T-helper 2 cell treated with Interferon-gamma antibody and Interleukin-4, amounts not matched to agents 5 μg/mL and 100 μg/mL, for 36 hours (primary cell): ENCODE measurements around the gene GPR143.
A peak's percentile ranks its signal among the peaks of the same experiment; 100 is the strongest.
"Not testable (repeated sequence)": the region's sequence is repeated elsewhere in the genome, so short reads cannot be mapped to it uniquely, and the experiment has no call there.

Experiments used
- DNase-seq: peaks from one replicate; pipeline ENCODE4 v3.0.0; 2021; ENCODE audit warnings: low spot score
- H3K27ac Mint-ChIP-seq: one replicate; pipeline ENCODE4 v1.8.0; 2021; ENCODE audit warnings: mild to moderate bottlenecking, mixed read lengths
- H3K27me3 Mint-ChIP-seq: one replicate; pipeline ENCODE4 v1.8.0; 2021; ENCODE audit warnings: low read depth, mixed read lengths
- H3K36me3 Mint-ChIP-seq: one replicate; pipeline ENCODE4 v1.8.0; 2021; ENCODE audit warnings: low read depth, mixed read lengths
- H3K4me1 Mint-ChIP-seq: one replicate; pipeline ENCODE4 v1.8.0; 2021; ENCODE audit warnings: low read depth, mixed read lengths
- H3K4me3 Mint-ChIP-seq: one replicate; pipeline ENCODE4 v1.8.0; 2022; ENCODE audit warnings: mild to moderate bottlenecking, moderate library complexity, mixed read lengths
- H3K9me3 Mint-ChIP-seq: one replicate; pipeline ENCODE4 v1.8.0; 2021; ENCODE audit warnings: mixed read lengths

The GPR143 gene

GRCh38 chrX:9785944-9786797 lies 20.5 kb upstream of the GPR143 start, which contains the start of gene SHROOM2:
TSS of gene SHROOM2 (plus strand) at chrX:9786429. CDS start at chrX:9786546, 117 bp downstream.
- peaks cover 47% of the 10 kb centered on the region for H3K27me3 Mint-ChIP-seq
- H3K4me3 Mint-ChIP-seq: peak within 1 kb of the TSS; percentile 57
- H3K4me1 Mint-ChIP-seq: no peaks in the 10 kb centered on the region
- no peaks in the 10 kb centered on the region for H3K36me3 Mint-ChIP-seq
- H3K27ac Mint-ChIP-seq: no peak within 1 kb of the TSS
- no peaks in the 10 kb centered on the region for H3K9me3 Mint-ChIP-seq
- DNase-seq: no peak

DNA sequence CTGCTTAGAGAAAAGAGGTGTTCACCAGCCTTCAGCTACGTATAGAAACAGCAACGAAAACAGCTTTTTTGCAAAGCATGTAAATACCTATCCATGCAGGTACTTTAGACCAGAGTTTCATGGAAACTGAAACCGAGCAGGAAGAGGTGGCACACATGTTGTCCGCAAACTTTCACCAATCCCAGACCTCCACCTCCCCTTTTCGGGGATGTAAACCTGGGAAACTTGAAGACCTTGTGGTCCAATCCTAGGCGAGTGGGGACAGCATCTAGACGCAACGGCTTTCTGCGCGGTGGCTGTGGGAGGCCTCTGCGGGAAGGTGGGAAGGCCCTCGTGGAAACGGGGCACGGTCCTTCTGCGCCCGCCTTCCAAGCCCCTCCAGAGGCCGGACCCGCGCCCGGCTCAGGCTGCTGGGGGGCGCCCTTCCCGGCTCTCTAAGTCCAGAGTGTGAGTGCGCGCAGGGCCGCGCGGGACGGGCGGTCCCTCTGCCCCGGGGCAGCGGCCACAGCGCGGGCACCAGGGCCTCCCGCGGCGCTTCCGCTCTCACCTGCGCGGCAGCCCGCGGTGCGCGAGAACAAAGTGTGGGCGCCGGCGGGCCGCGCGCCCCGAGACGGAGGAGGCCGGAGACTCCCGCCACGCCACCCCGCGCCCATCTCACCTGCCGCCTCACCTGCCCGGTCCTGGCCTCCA lies 19.8 kb upstream of the GPR143 start:
- H3K36me3 Mint-ChIP-seq: no peaks in the 10 kb centered on the region
- no peaks in the 10 kb centered on the region for H3K4me1 Mint-ChIP-seq
- H3K27me3 Mint-ChIP-seq: peaks cover 47% of the 10 kb centered on the region
- DNase-seq: no peak
- no peak overlapping the region for H3K4me3 Mint-ChIP-seq
- H3K9me3 Mint-ChIP-seq: no peaks in the 10 kb centered on the region
- H3K27ac Mint-ChIP-seq: no peak overlapping the region

DNA sequence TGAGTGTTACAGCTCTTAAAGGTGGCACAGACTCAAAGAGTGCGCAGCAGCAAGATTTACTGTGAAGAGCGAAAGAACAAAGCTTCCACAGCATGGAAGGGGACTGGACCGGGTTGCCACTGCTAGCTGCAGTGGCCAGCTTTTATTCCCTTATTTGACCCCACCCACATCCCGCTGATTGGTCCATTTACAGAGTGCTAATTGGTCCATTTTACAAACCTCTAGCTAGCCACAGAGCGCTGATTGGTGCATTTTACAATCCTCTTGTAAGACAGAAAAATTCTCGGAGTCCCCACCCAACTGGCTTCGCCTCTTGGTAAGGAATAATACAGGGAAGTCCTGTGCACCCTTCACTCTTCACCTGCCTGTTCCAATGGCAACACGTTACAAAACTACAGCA lies 18.7 kb upstream of the GPR143 start:
- Mint-ChIP-seq H3K27ac (no peak overlapping the region), H3K4me1 (no peaks in the 10 kb centered on the region)

DNA sequence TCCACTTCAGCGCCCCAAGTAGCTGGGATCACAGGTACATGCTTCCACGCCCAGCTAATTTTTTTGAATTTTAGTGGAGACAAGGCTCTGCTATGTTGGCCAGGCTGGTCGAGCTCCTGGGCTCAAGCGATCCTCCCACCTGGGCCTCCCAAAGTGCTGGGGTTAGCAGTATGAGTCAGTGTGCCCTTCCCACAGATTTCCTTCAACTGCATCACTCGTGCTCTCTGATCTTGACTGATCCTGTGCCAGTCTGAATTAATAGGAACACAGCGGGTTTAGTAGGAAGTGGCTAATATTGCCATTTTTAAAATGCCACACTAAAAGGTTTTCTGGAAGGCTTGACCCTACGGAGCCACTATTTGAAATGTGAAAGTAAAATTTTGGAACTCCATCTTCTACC lies 16.3 kb upstream of the GPR143 start:
- H3K27me3 Mint-ChIP-seq: peaks cover 23% of the 10 kb centered on the region
- no peak for DNase-seq
- no peak overlapping the region for H3K27ac Mint-ChIP-seq
- no peaks in the 10 kb centered on the region for H3K9me3 Mint-ChIP-seq
- H3K36me3 Mint-ChIP-seq: no peaks in the 10 kb centered on the region
- H3K4me3 Mint-ChIP-seq: no peak overlapping the region
- no peaks in the 10 kb centered on the region for H3K4me1 Mint-ChIP-seq

More for the DNA sequence above, 18.7 kb upstream of the GPR143 start:
- H3K9me3 Mint-ChIP-seq: no peaks in the 10 kb centered on the region
- H3K27me3 Mint-ChIP-seq: peaks cover 46% of the 10 kb centered on the region
- DNase-seq: no peak
- H3K36me3 Mint-ChIP-seq: no peaks in the 10 kb centered on the region
- no peak overlapping the region for H3K4me3 Mint-ChIP-seq

DNA sequence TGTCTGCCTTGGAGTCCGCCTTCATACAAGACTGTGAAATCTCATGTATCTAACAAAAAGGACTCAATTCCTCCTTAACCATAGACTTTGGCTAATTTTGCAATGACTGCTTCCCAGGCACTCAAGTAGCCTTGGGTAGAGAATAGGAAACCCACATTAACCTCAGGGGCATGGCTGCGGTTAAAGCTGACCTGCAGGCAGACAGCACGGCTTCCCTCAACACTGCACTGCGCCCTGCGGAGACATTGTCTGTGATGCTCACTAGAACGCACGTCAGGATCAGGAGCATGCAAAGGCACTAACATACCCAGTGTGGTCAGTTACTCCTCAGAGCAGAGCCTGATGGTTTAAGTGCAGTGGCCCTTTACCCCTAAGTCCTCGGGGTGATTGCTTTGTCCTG lies 10.3 kb upstream of the GPR143 start:
- no peak for DNase-seq
- H3K9me3 Mint-ChIP-seq: no peaks in the 10 kb centered on the region
- H3K27me3 Mint-ChIP-seq: peaks cover 16% of the 10 kb centered on the region
- H3K4me3 Mint-ChIP-seq: no peak overlapping the region
- H3K36me3 Mint-ChIP-seq: no peaks in the 10 kb centered on the region
- H3K27ac Mint-ChIP-seq: no peak overlapping the region
- H3K4me1 Mint-ChIP-seq: no peaks in the 10 kb centered on the region

DNA sequence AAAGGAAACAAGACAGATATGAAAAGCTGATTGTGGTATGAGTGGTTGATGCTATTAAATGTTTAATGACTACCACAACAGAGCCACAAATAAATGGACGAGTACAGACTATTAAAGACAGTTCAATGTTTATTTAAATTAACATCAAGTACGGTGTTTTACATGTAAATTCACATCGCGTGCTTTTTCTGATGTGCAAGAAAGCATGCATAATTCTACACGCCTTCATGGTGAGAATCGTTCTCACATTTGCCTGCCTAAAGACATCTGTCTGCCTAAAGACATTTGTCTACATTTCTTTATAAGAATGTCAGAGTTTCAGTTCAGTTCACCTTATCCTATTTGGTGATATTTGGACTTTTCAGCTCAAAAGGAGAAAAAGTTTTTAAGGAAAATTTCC lies 7.3 kb upstream of the GPR143 start:
- H3K27me3 Mint-ChIP-seq: peaks cover 18% of the 10 kb centered on the region
- H3K9me3 Mint-ChIP-seq: no peaks in the 10 kb centered on the region
- H3K4me3 Mint-ChIP-seq: no peak overlapping the region
- DNase-seq: no peak
- no peak overlapping the region for H3K27ac Mint-ChIP-seq
- no peaks in the 10 kb centered on the region for H3K4me1 Mint-ChIP-seq
- no peaks in the 10 kb centered on the region for H3K36me3 Mint-ChIP-seq

DNA sequence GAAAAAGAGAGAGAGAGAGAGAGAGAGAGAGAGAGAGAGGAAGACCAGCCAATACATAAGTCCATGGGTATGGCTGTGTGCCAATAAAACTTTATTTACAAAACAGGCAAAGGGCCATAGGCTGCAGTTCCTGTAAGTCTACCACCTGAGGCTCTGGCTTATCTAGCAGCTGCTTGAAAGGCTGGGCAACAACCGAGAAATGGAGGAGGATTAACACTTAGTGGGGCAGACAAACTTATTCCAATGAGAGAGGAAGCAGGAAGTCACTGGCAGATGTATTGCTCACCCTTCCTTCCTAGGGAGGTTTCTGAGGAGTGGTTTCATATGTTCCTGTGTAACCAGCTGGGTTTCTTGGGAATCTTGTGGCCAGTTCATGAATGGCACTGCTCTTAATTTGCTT lies 4.7 kb upstream of the GPR143 start:
- no peak for DNase-seq
- Mint-ChIP-seq H3K4me1 (no peaks in the 10 kb centered on the region), H3K27me3 (peaks cover 20% of the 10 kb centered on the region), H3K4me3 (no peak overlapping the region), H3K9me3 (no peaks in the 10 kb centered on the region), H3K36me3 (no peaks in the 10 kb centered on the region), H3K27ac (no peak overlapping the region)

GRCh38 chrX:9768321-9768839 lies 2.7 kb upstream of the GPR143 start:
- not testable (repeated sequence) for H3K27ac Mint-ChIP-seq, H3K4me1 Mint-ChIP-seq, H3K4me3 Mint-ChIP-seq, DNase-seq, H3K9me3 Mint-ChIP-seq, H3K36me3 Mint-ChIP-seq
- peaks cover 17% of the 10 kb centered on the region for H3K27me3 Mint-ChIP-seq

DNA sequence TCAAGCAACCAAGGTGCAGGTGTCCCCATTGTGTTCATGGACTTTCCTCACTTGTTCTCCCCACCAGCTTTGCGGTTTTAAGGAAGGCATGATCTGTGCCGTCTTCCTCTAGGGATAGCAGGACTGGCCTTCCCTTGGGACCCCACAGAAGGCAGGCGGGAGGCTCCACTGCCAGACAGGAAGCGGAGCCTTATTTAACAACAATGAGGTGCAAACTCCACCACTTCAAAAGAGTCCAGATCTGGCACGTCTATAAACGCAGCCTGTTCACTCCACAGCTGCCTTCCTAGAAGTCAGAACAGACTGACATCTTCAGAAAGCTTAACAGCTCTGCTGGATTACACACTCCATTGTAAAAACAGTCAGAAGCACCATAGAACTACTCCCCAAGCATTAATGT lies 1.7 kb upstream of the GPR143 start:
- Mint-ChIP-seq H3K27ac (no peak overlapping the region), H3K4me1 (no peaks in the 10 kb centered on the region), H3K9me3 (no peaks in the 10 kb centered on the region), H3K36me3 (no peaks in the 10 kb centered on the region), H3K4me3 (no peak overlapping the region), H3K27me3 (peaks cover 21% of the 10 kb centered on the region)
- DNase-seq: no peak

DNA sequence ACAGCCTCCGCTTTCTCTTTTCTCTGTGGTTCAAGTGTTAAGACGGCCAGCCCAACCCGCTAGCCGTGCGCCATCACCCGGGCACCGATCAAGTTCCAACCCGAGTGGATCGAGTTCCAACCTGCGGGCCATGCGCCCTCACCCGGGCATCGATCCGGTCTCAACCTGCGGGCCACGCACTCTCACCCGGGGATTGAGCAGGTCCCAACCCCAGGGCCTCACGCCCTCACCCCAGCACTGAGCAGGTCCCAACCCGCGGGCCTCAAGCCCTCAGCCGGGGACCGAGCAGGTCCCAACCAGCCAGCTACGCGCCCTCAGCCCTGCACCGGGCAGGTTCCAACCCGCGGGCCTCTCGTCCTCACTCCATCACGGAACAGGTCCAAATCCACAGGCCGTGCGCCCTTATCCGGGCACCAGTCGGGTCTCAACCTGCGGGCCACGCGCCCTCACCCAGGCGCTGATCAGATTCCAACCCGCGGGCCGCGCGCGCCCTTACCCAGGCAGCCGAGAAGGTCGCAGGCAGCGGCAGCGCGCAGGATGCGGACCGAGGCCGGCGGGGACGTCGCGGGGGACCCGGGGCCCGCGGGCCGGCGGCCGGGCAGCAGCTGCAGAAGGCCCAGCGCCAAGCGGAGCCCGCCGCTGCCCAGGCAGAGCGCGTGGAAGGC lies 443 bp downstream of the GPR143 start:
- H3K27ac Mint-ChIP-seq: no peak overlapping the region
- no peak overlapping the region for H3K4me3 Mint-ChIP-seq
- H3K4me1 Mint-ChIP-seq: no peaks in the 10 kb centered on the region
- no peak for DNase-seq
- no peaks in the 10 kb centered on the region for H3K36me3 Mint-ChIP-seq
- no peaks in the 10 kb centered on the region for H3K9me3 Mint-ChIP-seq
- peaks cover 21% of the 10 kb centered on the region for H3K27me3 Mint-ChIP-seq

- Mint-ChIP-seq H3K27ac (no peak overlapping the region), H3K27me3 (peaks cover 7% of the 10 kb centered on the region), H3K36me3 (no peaks in the 10 kb centered on the region), H3K9me3 (no peaks in the 10 kb centered on the region), H3K4me1 (no peaks in the 10 kb centered on the region), H3K4me3 (no peak overlapping the region)
- no peak for DNase-seq
Measured at GRCh38 chrX:9759337-9759736, 6.3 kb downstream of the GPR143 start.

- Mint-ChIP-seq H3K27me3 (peaks cover 4% of the 10 kb centered on the region), H3K27ac (no peak overlapping the region), H3K9me3 (no peaks in the 10 kb centered on the region), H3K4me1 (no peaks in the 10 kb centered on the region), H3K36me3 (no peaks in the 10 kb centered on the region), H3K4me3 (no peak overlapping the region)
- no peak for DNase-seq
Measured at GRCh38 chrX:9758021-9758638, 7.5 kb downstream of the GPR143 start.

GRCh38 chrX:9757366-9757765 lies 8.3 kb downstream of the GPR143 start:
- Mint-ChIP-seq H3K4me3 (no peak overlapping the region), H3K9me3 (no peaks in the 10 kb centered on the region), H3K36me3 (no peaks in the 10 kb centered on the region), H3K27me3 (peaks cover under 1% of the 10 kb centered on the region), H3K4me1 (no peaks in the 10 kb centered on the region), H3K27ac (no peak overlapping the region)
- no peak for DNase-seq
